Measurements from ENCODE around the gene TMEM164. TPM values are rescaled to one million over a fixed set of nuclear protein-coding genes. Genes with fewer than 3 reads are reported as not detected.

The TMEM164 gene
- polyA plus RNA-seq, 1 donor (not counting 4 experiments of a cell fraction or from before 2014, with no cell fraction given), result 15.3 TPM

DNA sequence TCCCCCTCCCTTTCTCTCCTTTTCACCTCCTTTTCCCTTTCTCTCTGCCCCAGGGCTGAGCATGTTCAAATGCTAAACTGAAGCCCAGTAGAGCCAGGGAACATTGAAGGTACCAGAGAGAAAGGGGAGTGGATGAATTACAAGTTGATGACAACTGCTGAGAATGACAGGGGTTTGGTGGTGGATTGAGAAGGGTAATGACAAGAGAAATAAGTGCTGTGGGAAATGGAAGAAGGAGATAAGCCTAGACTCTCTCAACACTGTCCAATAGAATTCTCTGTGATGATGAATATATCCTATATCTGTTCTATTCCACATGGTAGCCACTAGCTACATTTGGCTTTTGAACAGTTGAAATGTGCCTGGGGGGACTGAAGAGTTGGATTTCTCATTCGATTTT lies 154.5 kb downstream of the TMEM164 start:
- no peaks in the 10 kb centered on the region for H3K9me3 ChIP-seq (ENCODE audit: control insufficient read depth, low read depth, low read length)
- FAIRE-seq (no peak), DNase-seq (ENCODE audit: low read depth, low spot score) (no peak)
- H4K20me1 ChIP-seq (ENCODE audit: control insufficient read depth, extremely low read depth, insufficient read depth, low read length), result peaks cover 3% of the 10 kb centered on the region
- dilution Hi-C loops (cut with MboI; ENCODE audit: extremely low pct_ligation_motif_present, low sequenced_read_pairs), result no loop called here
- H3K27ac ChIP-seq (ENCODE audit: control insufficient read depth, insufficient read depth, low read length), result no peak overlapping the region
- no peak overlapping the region for H3K9ac ChIP-seq (ENCODE audit: control insufficient read depth, extremely low read depth, insufficient read depth, low read length)
- H3K9me1 ChIP-seq (ENCODE audit: control insufficient read depth, extremely low read depth, insufficient read depth, low read length), result peaks cover 2% of the 10 kb centered on the region
- peaks cover 3% of the 10 kb centered on the region for H3K27me3 ChIP-seq (ENCODE audit: control insufficient read depth, extremely low read depth, insufficient read depth, low read length)
- no peaks in the 10 kb centered on the region for H3K79me2 ChIP-seq (ENCODE audit: control insufficient read depth, insufficient read depth, low read length)
- peaks cover 11% of the 10 kb centered on the region for H3K4me1 ChIP-seq (ENCODE audit: control insufficient read depth, extremely low read depth, insufficient read depth, low read length)
- TF ChIP-seq, protein P1, sequence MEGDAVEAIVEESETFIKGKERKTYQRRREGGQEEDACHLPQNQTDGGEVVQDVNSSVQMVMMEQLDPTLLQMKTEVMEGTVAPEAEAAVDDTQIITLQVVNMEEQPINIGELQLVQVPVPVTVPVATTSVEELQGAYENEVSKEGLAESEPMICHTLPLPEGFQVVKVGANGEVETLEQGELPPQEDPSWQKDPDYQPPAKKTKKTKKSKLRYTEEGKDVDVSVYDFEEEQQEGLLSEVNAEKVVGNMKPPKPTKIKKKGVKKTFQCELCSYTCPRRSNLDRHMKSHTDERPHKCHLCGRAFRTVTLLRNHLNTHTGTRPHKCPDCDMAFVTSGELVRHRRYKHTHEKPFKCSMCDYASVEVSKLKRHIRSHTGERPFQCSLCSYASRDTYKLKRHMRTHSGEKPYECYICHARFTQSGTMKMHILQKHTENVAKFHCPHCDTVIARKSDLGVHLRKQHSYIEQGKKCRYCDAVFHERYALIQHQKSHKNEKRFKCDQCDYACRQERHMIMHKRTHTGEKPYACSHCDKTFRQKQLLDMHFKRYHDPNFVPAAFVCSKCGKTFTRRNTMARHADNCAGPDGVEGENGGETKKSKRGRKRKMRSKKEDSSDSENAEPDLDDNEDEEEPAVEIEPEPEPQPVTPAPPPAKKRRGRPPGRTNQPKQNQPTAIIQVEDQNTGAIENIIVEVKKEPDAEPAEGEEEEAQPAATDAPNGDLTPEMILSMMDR (optimal IDR thresholded peaks at IDR 0.05 in 1 of 3, IDR thresholded peaks at IDR 0.05 in 1 of 3, conservative IDR thresholded peaks at IDR 0.05 in 1 of 3; ENCODE audit: extremely low read depth in 1 of 3, insufficient read depth in 2 of 3, low read length in 3 of 3), result no peak
- no peak for TF ChIP-seq EZH2 (IDR thresholded peaks at IDR 0.05; ENCODE audit: low read length)
- no peak overlapping the region for H2AFZ ChIP-seq (ENCODE audit: control insufficient read depth, low read length)
- H3K4me3 ChIP-seq (ENCODE audit: control insufficient read depth in 2 of 3, extremely low read depth in 1 of 3, insufficient read depth in 2 of 3, low read depth in 1 of 3, low read length in 3 of 3), result no peak overlapping the region
- peaks cover 0 to 4% of the 10 kb centered on the region in 2 experiments for H3K36me3 ChIP-seq (ENCODE audit: control insufficient read depth in 2 of 2, extremely low read depth in 1 of 2, insufficient read depth in 2 of 2, low read length in 2 of 2)
- H3K4me2 ChIP-seq (ENCODE audit: control insufficient read depth, extremely low read depth, insufficient read depth, low read depth, low read length), result no peak overlapping the region

DNA sequence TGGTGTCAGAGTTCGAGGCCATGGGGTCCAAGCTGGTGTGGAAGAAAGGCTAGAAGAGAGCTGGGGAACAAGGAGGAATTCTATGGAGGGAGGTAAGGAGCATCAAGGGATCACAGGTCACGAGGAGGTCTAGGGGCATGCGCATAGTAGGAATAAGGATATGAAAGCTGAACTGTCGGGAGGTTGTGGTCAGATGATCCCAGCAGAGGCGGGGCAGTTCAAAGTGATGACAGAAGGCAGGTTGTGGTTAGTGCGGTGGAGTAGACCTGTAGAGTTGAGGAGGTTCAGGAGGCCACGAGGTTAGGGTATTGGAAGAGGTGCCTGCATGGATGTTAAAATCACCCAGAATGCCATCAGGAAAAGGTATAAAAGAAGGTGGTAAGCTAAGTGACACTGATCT lies 156.3 kb downstream of the TMEM164 start:
- FAIRE-seq (no peak), DNase-seq (ENCODE audit: low read depth, low spot score) (no peak)
- Histone ChIP-seq H3K36me3 (ENCODE audit: control insufficient read depth in 2 of 2, extremely low read depth in 1 of 2, insufficient read depth in 2 of 2, low read length in 2 of 2) (peaks cover 0 to 4% of the 10 kb centered on the region in 2 experiments), H3K4me1 (ENCODE audit: control insufficient read depth, extremely low read depth, insufficient read depth, low read length) (peaks cover 11% of the 10 kb centered on the region), H3K27me3 (ENCODE audit: control insufficient read depth, extremely low read depth, insufficient read depth, low read length) (peaks cover 3% of the 10 kb centered on the region), H3K4me3 (ENCODE audit: control insufficient read depth in 2 of 3, extremely low read depth in 1 of 3, insufficient read depth in 2 of 3, low read depth in 1 of 3, low read length in 3 of 3) (no peak overlapping the region), H3K9ac (ENCODE audit: control insufficient read depth, extremely low read depth, insufficient read depth, low read length) (no peak overlapping the region), H3K4me2 (ENCODE audit: control insufficient read depth, extremely low read depth, insufficient read depth, low read depth, low read length) (no peak overlapping the region), H3K79me2 (ENCODE audit: control insufficient read depth, insufficient read depth, low read length) (no peaks in the 10 kb centered on the region), H3K9me1 (ENCODE audit: control insufficient read depth, extremely low read depth, insufficient read depth, low read length) (peaks cover 2% of the 10 kb centered on the region), H2AFZ (ENCODE audit: control insufficient read depth, low read length) (no peak overlapping the region), H3K27ac (ENCODE audit: control insufficient read depth, insufficient read depth, low read length) (no peak overlapping the region), H3K9me3 (ENCODE audit: control insufficient read depth, low read depth, low read length) (no peaks in the 10 kb centered on the region), H4K20me1 (ENCODE audit: control insufficient read depth, extremely low read depth, insufficient read depth, low read length) (peaks cover 3% of the 10 kb centered on the region)
- dilution Hi-C loops (cut with MboI; ENCODE audit: extremely low pct_ligation_motif_present, low sequenced_read_pairs), result no loop called here
- no peak for TF ChIP-seq EZH2 (IDR thresholded peaks at IDR 0.05; ENCODE audit: low read length)
- TF ChIP-seq, protein P1 (optimal IDR thresholded peaks at IDR 0.05 in 1 of 3, IDR thresholded peaks at IDR 0.05 in 1 of 3, conservative IDR thresholded peaks at IDR 0.05 in 1 of 3; ENCODE audit: extremely low read depth in 1 of 3, insufficient read depth in 2 of 3, low read length in 3 of 3), result no peak
